ENCODE results near the gene NDUFA6.
"Not testable (repeated sequence)": the region's sequence is repeated elsewhere in the genome, so short reads cannot be mapped to it uniquely, and the experiment has no call there.

Gene NDUFA6

GRCh38 chr22:42128007-42128406 is 37.4 kb upstream of the NDUFA6 start:
- H3K23ac ChIP-seq (ENCODE audit: low read length); H4K12ac ChIP-seq (ENCODE audit: low read depth, low read length); H3K27ac ChIP-seq (ENCODE audit: low read depth, low read length); H3K4me2 ChIP-seq (ENCODE audit: low read length); H3K9ac ChIP-seq (ENCODE audit: low read length); H3K14ac ChIP-seq (ENCODE audit: low read length); H4K91ac ChIP-seq (ENCODE audit: low read depth, low read length); H2AK5ac ChIP-seq (ENCODE audit: low read length); H3K4me3 ChIP-seq (ENCODE audit: low read depth, low read length); H3K4ac ChIP-seq (ENCODE audit: low read depth, low read length); H2BK12ac ChIP-seq (ENCODE audit: low read length); H2BK5ac ChIP-seq (ENCODE audit: low read depth, low read length, poor library complexity); H3K9me3 ChIP-seq (ENCODE audit: insufficient read depth, low read depth, low read length); H3K79me1 ChIP-seq (ENCODE audit: low read length); H2AFZ ChIP-seq (ENCODE audit: insufficient read depth, low read length, poor library complexity); H3K18ac ChIP-seq (ENCODE audit: low read length); DNase-seq; H3K36me3 ChIP-seq (ENCODE audit: control insufficient read depth in 1 of 2, insufficient read depth in 2 of 2, low read length in 2 of 2); H2BK120ac ChIP-seq (ENCODE audit: insufficient read depth, low read length, poor library complexity); H3K79me2 ChIP-seq (ENCODE audit: control insufficient read depth, insufficient read depth, low read length, poor library complexity); H4K8ac ChIP-seq (ENCODE audit: low read depth, low read length); H3K4me1 ChIP-seq (ENCODE audit: control insufficient read depth in 1 of 2, insufficient read depth in 2 of 2, low read length in 2 of 2); H3K27me3 ChIP-seq (ENCODE audit: insufficient read depth, low read length): not testable (repeated sequence)
- WGBS (ENCODE audit: extremely low coverage, insufficient coverage, insufficient read length) = no CpG with 5 or more reads among the region's 13 CpGs

- Histone ChIP-seq H3K23ac (ENCODE audit: low read length) (no peak overlapping the region), H4K8ac (ENCODE audit: low read depth, low read length) (no peak overlapping the region), H3K18ac (ENCODE audit: low read length) (no peak overlapping the region), H4K91ac (ENCODE audit: low read depth, low read length) (no peak overlapping the region), H2AK5ac (ENCODE audit: low read length) (no peak overlapping the region), H3K4me3 (ENCODE audit: low read depth, low read length) (no peak overlapping the region), H3K14ac (ENCODE audit: low read length) (no peak overlapping the region), H4K12ac (ENCODE audit: low read depth, low read length) (no peak overlapping the region), H3K79me1 (ENCODE audit: low read length) (no peaks in the 10 kb centered on the region), H3K4ac (ENCODE audit: low read depth, low read length) (no peak overlapping the region), H3K4me1 (ENCODE audit: control insufficient read depth in 1 of 2, insufficient read depth in 2 of 2, low read length in 2 of 2) (no peaks in the 10 kb centered on the region), H3K9ac (ENCODE audit: low read length) (no peak overlapping the region), H3K27ac (ENCODE audit: low read depth, low read length) (no peak overlapping the region), H3K27me3 (ENCODE audit: insufficient read depth, low read length) (no peaks in the 10 kb centered on the region), H3K9me3 (ENCODE audit: insufficient read depth, low read depth, low read length) (no peaks in the 10 kb centered on the region), H2BK5ac (ENCODE audit: low read depth, low read length, poor library complexity) (no peak overlapping the region), H3K4me2 (ENCODE audit: low read length) (no peak overlapping the region), H2AFZ (ENCODE audit: insufficient read depth, low read length, poor library complexity) (no peak overlapping the region), H3K36me3 (ENCODE audit: control insufficient read depth in 1 of 2, insufficient read depth in 2 of 2, low read length in 2 of 2) (no peaks in the 10 kb centered on the region), H2BK120ac (ENCODE audit: insufficient read depth, low read length, poor library complexity) (no peak overlapping the region), H2BK12ac (ENCODE audit: low read length) (no peak overlapping the region), H3K79me2 (ENCODE audit: control insufficient read depth, insufficient read depth, low read length, poor library complexity) (no peaks in the 10 kb centered on the region)
- no CpG with 5 or more reads among the region's 16 CpGs for WGBS (ENCODE audit: extremely low coverage, insufficient coverage, insufficient read length)
- no peak for DNase-seq
These were observed 37.0 kb upstream of the NDUFA6 start for GRCh38 chr22:42127606-42128005.

- not testable (repeated sequence) for H3K36me3 ChIP-seq (ENCODE audit: control insufficient read depth in 1 of 2, insufficient read depth in 2 of 2, low read length in 2 of 2); H4K91ac ChIP-seq (ENCODE audit: low read depth, low read length); H2AFZ ChIP-seq (ENCODE audit: insufficient read depth, low read length, poor library complexity); H3K27ac ChIP-seq (ENCODE audit: low read depth, low read length); H2BK120ac ChIP-seq (ENCODE audit: insufficient read depth, low read length, poor library complexity); H4K12ac ChIP-seq (ENCODE audit: low read depth, low read length); H2BK5ac ChIP-seq (ENCODE audit: low read depth, low read length, poor library complexity); H3K4me3 ChIP-seq (ENCODE audit: low read depth, low read length); H3K18ac ChIP-seq (ENCODE audit: low read length); DNase-seq; H3K79me1 ChIP-seq (ENCODE audit: low read length); H3K14ac ChIP-seq (ENCODE audit: low read length); H4K8ac ChIP-seq (ENCODE audit: low read depth, low read length); H2AK5ac ChIP-seq (ENCODE audit: low read length); H3K4ac ChIP-seq (ENCODE audit: low read depth, low read length); H3K9ac ChIP-seq (ENCODE audit: low read length); H3K79me2 ChIP-seq (ENCODE audit: control insufficient read depth, insufficient read depth, low read length, poor library complexity); H3K23ac ChIP-seq (ENCODE audit: low read length); H2BK12ac ChIP-seq (ENCODE audit: low read length); H3K4me2 ChIP-seq (ENCODE audit: low read length); H3K9me3 ChIP-seq (ENCODE audit: insufficient read depth, low read depth, low read length); H3K27me3 ChIP-seq (ENCODE audit: insufficient read depth, low read length); H3K4me1 ChIP-seq (ENCODE audit: control insufficient read depth in 1 of 2, insufficient read depth in 2 of 2, low read length in 2 of 2)
- no CpG with 5 or more reads among the region's 4 CpGs for WGBS (ENCODE audit: extremely low coverage, insufficient coverage, insufficient read length)
These were observed 33.0 kb upstream of the NDUFA6 start for GRCh38 chr22:42123529-42123928.

- not testable (repeated sequence) for H3K27me3 ChIP-seq (ENCODE audit: insufficient read depth, low read length); H3K18ac ChIP-seq (ENCODE audit: low read length); H3K9ac ChIP-seq (ENCODE audit: low read length); H2BK5ac ChIP-seq (ENCODE audit: low read depth, low read length, poor library complexity); H3K4me3 ChIP-seq (ENCODE audit: low read depth, low read length); H2AFZ ChIP-seq (ENCODE audit: insufficient read depth, low read length, poor library complexity); H2BK12ac ChIP-seq (ENCODE audit: low read length); H3K23ac ChIP-seq (ENCODE audit: low read length); H4K12ac ChIP-seq (ENCODE audit: low read depth, low read length); H2BK120ac ChIP-seq (ENCODE audit: insufficient read depth, low read length, poor library complexity); H3K79me1 ChIP-seq (ENCODE audit: low read length); H3K79me2 ChIP-seq (ENCODE audit: control insufficient read depth, insufficient read depth, low read length, poor library complexity); H3K4me1 ChIP-seq (ENCODE audit: control insufficient read depth in 1 of 2, insufficient read depth in 2 of 2, low read length in 2 of 2); H3K27ac ChIP-seq (ENCODE audit: low read depth, low read length); H3K36me3 ChIP-seq (ENCODE audit: control insufficient read depth in 1 of 2, insufficient read depth in 2 of 2, low read length in 2 of 2); H3K4ac ChIP-seq (ENCODE audit: low read depth, low read length); H3K9me3 ChIP-seq (ENCODE audit: insufficient read depth, low read depth, low read length); DNase-seq; H4K91ac ChIP-seq (ENCODE audit: low read depth, low read length); H2AK5ac ChIP-seq (ENCODE audit: low read length); H4K8ac ChIP-seq (ENCODE audit: low read depth, low read length); H3K4me2 ChIP-seq (ENCODE audit: low read length); H3K14ac ChIP-seq (ENCODE audit: low read length)
- whole genome bisulfite sequencing (ENCODE audit: extremely low coverage, insufficient coverage, insufficient read length) = no CpG with 5 or more reads among the region's 15 CpGs
These were observed 29.9 kb upstream of the NDUFA6 start for GRCh38 chr22:42120231-42121021.
